BLaER1 treated with 17β-estradiol and CSF1 and Interleukin-3, amounts not matched to agents 10 nM and 100 nM (cell line): Measurements from ENCODE around the gene PRRT1B.

Experiments used
- H3K27ac ChIP-seq, 11 experiments: shearing (Covaris generic); formaldehyde crosslinking; 2 replicates each; pipeline ENCODE4 v1.8.1; 2022
- H3K27me3 ChIP-seq, 11 experiments: shearing (Covaris generic); formaldehyde crosslinking; 2 replicates each; pipeline ENCODE4 v1.8.1; 2022
- H3K36me3 ChIP-seq, 11 experiments: shearing (Covaris generic); formaldehyde crosslinking; 2 replicates each; pipeline ENCODE4 v1.8.1; 2022
- H3K4me1 ChIP-seq, 10 experiments: shearing (Covaris generic); formaldehyde crosslinking; 2 replicates each; pipeline ENCODE4 v1.8.1; 2022
- H3K4me2 ChIP-seq, 11 experiments: shearing (Covaris generic); formaldehyde crosslinking; 2 replicates each; pipeline ENCODE4 v1.8.1; 2022
- H3K4me3 ChIP-seq, 10 experiments: shearing (Covaris generic); formaldehyde crosslinking; 2 replicates each; pipeline ENCODE4 v1.8.1; 2022
- H3K9ac ChIP-seq, 11 experiments: shearing (Covaris generic); formaldehyde crosslinking; 2 replicates each; pipeline ENCODE4 v1.8.1; 2022
- H3K9me3 ChIP-seq, 11 experiments: shearing (Covaris generic); formaldehyde crosslinking; replicated peaks in 1 of 11; 2 replicates each; pipeline ENCODE4 v1.8.1; 2022
- H4K20me1 ChIP-seq, 11 experiments: shearing (Covaris generic); formaldehyde crosslinking; 2 replicates each; pipeline ENCODE4 v1.8.1; 2022
- Cebpa-rat ChIP-seq, 11 experiments: shearing (Covaris generic); IDR thresholded peaks; 2 replicates each; pipeline ENCODE4 v1.8.1; 2022

The PRRT1B gene

GRCh38 chr9:131545003-131545785 is at the start of gene PRRT1B:
TSS of gene PRRT1B (plus strand) at chr9:131545523. CDS start at chr9:131545616, 93 bp downstream.
- no peak within 1 kb of the TSS; a peak in 1 of 20 replicates for H3K4me3 ChIP-seq
- H3K27me3 ChIP-seq, result peaks cover 35 to 55% (median 46%) of the 10 kb centered on the region in 11 experiments
- H3K27ac ChIP-seq, result no peak within 1 kb of the TSS
- H4K20me1 ChIP-seq, result no peaks in the 10 kb centered on the region
- peaks cover 0 to 8% (median 0%) of the 10 kb centered on the region in 11 experiments; a peak in 2 of 22 replicates for H3K36me3 ChIP-seq
- peaks cover 43 to 66% (median 58%) of the 10 kb centered on the region in 11 experiments for H3K9me3 ChIP-seq
- H3K4me1 ChIP-seq, result no peaks in the 10 kb centered on the region
- no peak within 1 kb of the TSS for H3K9ac ChIP-seq
- no peak for TF ChIP-seq Cebpa-rat (IDR thresholded peaks at IDR 0.05)
- H3K4me2 ChIP-seq, result no peak within 1 kb of the TSS

- Histone ChIP-seq H3K4me2 (no peak overlapping the region), H3K9me3 (no peaks in the 10 kb centered on the region), H3K4me3 (no peak overlapping the region), H4K20me1 (peaks cover 72 to 100% (median 100%) of the 10 kb centered on the region in 11 experiments; a peak in 21 of 22 replicates), H3K4me1 (peaks cover 0 to 8% (median under 1%) of the 10 kb centered on the region in 10 experiments; a peak in 6 of 20 replicates), H3K27ac (no peak overlapping the region), H3K36me3 (peaks cover 91 to 100% (median 98%) of the 10 kb centered on the region in 11 experiments), H3K9ac (peak overlapping the region in 1 of 11 experiments; percentile 18; a peak in 1 of 22 replicates), H3K27me3 (no peaks in the 10 kb centered on the region)
- TF ChIP-seq Cebpa-rat (IDR thresholded peaks at IDR 0.05), result no peak
Measured at GRCh38 chr9:131495785-131496184, 49.5 kb upstream of the PRRT1B start.

DNA sequence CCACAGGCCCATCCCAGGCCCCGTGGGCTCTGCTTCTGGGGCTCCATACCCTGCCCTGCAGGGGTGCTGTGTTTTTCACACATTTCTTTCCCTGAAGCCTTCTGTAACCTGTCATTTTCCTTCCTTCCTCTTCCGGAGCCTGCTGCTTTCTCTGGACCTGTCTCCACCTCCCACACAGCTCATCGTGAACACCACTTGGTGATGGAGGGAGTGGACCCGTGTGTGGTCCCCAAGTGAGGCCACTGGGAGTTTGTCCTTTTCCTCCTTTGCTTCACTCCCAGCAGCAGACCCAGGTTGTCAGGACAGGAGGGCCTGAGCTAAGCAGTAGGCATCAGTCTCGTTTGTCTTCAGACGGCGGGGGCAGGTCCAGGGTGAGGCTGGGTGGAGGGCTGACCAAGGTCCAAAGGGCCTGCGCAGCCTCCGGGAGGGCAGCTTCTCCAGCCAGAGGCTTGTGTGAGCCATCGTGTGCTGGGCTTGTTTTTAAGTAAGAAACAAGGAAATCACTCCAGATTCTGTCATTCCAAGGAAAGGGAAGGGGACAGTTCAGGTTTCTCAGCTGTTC is 48.4 kb upstream of the PRRT1B start:
- TF ChIP-seq Cebpa-rat (IDR thresholded peaks at IDR 0.05), result no peak
- peaks cover 80 to 96% (median 87%) of the 10 kb centered on the region in 11 experiments for H3K36me3 ChIP-seq
- no peak overlapping the region for H3K4me3 ChIP-seq
- H3K27ac ChIP-seq, result no peak overlapping the region
- peaks cover 61 to 100% (median 100%) of the 10 kb centered on the region in 11 experiments; a peak in 21 of 22 replicates for H4K20me1 ChIP-seq
- H3K4me2 ChIP-seq, result no peak overlapping the region
- H3K9ac ChIP-seq, result no peak overlapping the region
- no peaks in the 10 kb centered on the region for H3K9me3 ChIP-seq
- no peaks in the 10 kb centered on the region for H3K27me3 ChIP-seq
- peaks cover under 1 to 17% (median 7%) of the 10 kb centered on the region in 10 experiments; a peak in 12 of 20 replicates for H3K4me1 ChIP-seq

DNA sequence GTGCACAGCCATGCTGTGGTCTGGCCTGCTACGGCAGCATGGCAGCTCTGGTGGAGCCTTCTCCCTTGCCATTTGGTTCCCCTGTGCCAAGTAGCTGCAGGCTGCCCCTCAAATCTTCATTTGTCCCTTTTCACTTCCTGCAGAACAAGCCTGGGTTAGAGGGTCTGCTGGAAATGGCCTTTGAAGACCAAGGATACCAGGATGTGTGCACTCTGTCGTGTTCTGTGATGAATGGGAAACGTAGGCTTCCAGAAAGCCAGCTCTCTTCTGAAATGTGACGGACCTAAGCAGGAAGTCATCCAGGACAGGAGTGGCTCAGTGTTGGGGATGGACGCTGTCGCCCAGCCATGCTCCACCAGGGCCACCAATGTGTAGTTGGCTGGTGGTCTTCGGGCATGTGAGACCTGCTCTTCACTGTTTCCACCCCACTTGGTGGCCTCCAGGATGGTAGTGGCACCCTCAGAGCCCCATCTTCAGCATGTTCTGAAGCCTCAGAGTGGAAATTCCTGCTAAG is 46.0 kb upstream of the PRRT1B start:
- Histone ChIP-seq H3K27ac (no peak overlapping the region), H3K4me3 (no peak overlapping the region), H3K9ac (no peak overlapping the region), H3K36me3 (peaks cover 56 to 72% (median 63%) of the 10 kb centered on the region in 11 experiments), H3K27me3 (no peaks in the 10 kb centered on the region), H4K20me1 (peaks cover 47 to 90% (median 86%) of the 10 kb centered on the region in 11 experiments; a peak in 21 of 22 replicates), H3K9me3 (no peaks in the 10 kb centered on the region), H3K4me2 (no peak overlapping the region), H3K4me1 (peaks cover 16 to 34% (median 25%) of the 10 kb centered on the region in 10 experiments)
- TF ChIP-seq Cebpa-rat (IDR thresholded peaks at IDR 0.05), result no peak

DNA sequence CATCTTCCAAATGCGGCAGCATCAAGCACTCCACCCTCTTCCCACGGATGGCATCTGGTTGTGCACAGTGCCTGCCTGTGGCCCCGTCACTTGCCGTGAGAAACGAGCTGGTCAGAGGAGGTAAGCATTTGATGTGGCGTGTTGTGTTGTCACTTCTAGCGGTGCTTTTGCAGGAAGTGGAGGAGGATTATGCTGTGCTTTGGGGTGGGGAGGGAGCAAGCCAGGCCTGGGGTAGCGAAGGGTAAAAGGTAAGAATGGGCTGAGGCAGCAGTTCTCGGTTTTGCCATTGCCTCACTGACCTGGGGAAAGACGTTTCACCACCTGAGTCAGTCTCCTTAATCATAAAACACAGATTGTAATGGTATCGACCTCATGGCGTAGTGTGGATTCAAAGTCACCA is 44.9 kb upstream of the PRRT1B start:
- no peak for TF ChIP-seq Cebpa-rat (IDR thresholded peaks at IDR 0.05)
- Histone ChIP-seq H3K27me3 (no peaks in the 10 kb centered on the region), H3K4me2 (no peak overlapping the region), H4K20me1 (peaks cover 40 to 80% (median 75%) of the 10 kb centered on the region in 11 experiments; a peak in 21 of 22 replicates), H3K9me3 (no peaks in the 10 kb centered on the region), H3K9ac (no peak overlapping the region; a peak in 1 of 22 replicates), H3K4me1 (peaks cover 18 to 37% (median 27%) of the 10 kb centered on the region in 10 experiments), H3K27ac (0 out of 22 replicates have a peak overlapping the region, but pooled peaks of 2 of the 11 experiments have one; percentile 6 to 26), H3K4me3 (no peak overlapping the region), H3K36me3 (peaks cover 45 to 62% (median 52%) of the 10 kb centered on the region in 11 experiments)

GRCh38 chr9:131500939-131501541 is 44.3 kb upstream of the PRRT1B start:
- Histone ChIP-seq H3K4me2 (peak overlapping the region in 2 of 11 experiments; percentile 7 to 100; a peak in 2 of 22 replicates), H3K4me3 (no peak overlapping the region), H3K27ac (peak overlapping the region in 1 of 11 experiments; percentile 26; a peak in 1 of 22 replicates), H3K9ac (no peak overlapping the region; a peak in 1 of 22 replicates), H3K36me3 (peaks cover 39 to 55% (median 46%) of the 10 kb centered on the region in 11 experiments), H3K27me3 (no peaks in the 10 kb centered on the region), H3K4me1 (peaks cover 18 to 37% (median 27%) of the 10 kb centered on the region in 10 experiments), H3K9me3 (no peaks in the 10 kb centered on the region), H4K20me1 (peaks cover 37 to 74% (median 69%) of the 10 kb centered on the region in 11 experiments; a peak in 21 of 22 replicates)
- TF ChIP-seq Cebpa-rat (IDR thresholded peaks at IDR 0.05), result no peak

- H3K4me1 ChIP-seq, result peaks cover 18 to 37% (median 27%) of the 10 kb centered on the region in 10 experiments
- H3K4me3 ChIP-seq, result peak within 1 kb of the TSS; percentile 77 to 96 (median 86)
- H3K27me3 ChIP-seq, result no peaks in the 10 kb centered on the region
- no peak for TF ChIP-seq Cebpa-rat (IDR thresholded peaks at IDR 0.05)
- peak within 1 kb of the TSS; percentile 79 to 92 (median 87) for H3K9ac ChIP-seq
- H3K27ac ChIP-seq, result peak within 1 kb of the TSS; percentile 72 to 84 (median 76)
- H3K4me2 ChIP-seq, result peak within 1 kb of the TSS; percentile 90 to 100 (median 98)
- H3K36me3 ChIP-seq, result peaks cover 32 to 54% (median 39%) of the 10 kb centered on the region in 11 experiments
- peaks cover 17 to 59% (median 49%) of the 10 kb centered on the region in 11 experiments; a peak in 21 of 22 replicates for H4K20me1 ChIP-seq
- no peaks in the 10 kb centered on the region for H3K9me3 ChIP-seq
Measured at GRCh38 chr9:131502781-131503625, 42.3 kb upstream of the PRRT1B start, which contains the start of gene POMT1. TSS of gene POMT1 (plus strand) at chr9:131502918. CDS start at chr9:131504219, 1,301 bp downstream.
